GM19193 (cell line): ENCODE measurements around the gene PPP2R5B.

Experiments
- POLR2A ChIP-seq: IDR thresholded peaks from 4 replicates; pipeline ENCODE4 v1.6.1; 2011; ENCODE audit not compliant: insufficient read depth, insufficient read length; ENCODE audit errors: extremely low read depth

Gene PPP2R5B

DNA sequence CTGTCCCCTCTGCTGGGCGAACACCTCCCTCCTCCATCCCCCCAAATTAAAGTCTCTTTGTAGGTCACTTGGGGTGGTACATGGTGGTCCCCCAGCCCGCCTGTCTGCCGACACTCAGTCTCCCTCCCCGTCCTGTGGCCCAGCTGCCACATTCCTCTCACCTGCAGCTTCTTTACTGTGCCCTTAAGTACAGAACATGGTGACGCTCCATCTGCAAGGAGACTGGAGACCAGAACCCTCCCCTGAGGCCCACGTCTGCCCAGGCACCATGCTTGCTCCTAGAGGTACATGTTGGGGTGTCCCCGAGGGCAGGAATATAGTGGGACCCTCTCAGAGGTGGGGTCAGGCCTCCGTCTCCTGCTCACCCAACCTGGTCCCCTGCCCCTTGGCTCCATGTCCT, 40.5 kb upstream of the PPP2R5B start:
- no peak for TF ChIP-seq POLR2A

DNA sequence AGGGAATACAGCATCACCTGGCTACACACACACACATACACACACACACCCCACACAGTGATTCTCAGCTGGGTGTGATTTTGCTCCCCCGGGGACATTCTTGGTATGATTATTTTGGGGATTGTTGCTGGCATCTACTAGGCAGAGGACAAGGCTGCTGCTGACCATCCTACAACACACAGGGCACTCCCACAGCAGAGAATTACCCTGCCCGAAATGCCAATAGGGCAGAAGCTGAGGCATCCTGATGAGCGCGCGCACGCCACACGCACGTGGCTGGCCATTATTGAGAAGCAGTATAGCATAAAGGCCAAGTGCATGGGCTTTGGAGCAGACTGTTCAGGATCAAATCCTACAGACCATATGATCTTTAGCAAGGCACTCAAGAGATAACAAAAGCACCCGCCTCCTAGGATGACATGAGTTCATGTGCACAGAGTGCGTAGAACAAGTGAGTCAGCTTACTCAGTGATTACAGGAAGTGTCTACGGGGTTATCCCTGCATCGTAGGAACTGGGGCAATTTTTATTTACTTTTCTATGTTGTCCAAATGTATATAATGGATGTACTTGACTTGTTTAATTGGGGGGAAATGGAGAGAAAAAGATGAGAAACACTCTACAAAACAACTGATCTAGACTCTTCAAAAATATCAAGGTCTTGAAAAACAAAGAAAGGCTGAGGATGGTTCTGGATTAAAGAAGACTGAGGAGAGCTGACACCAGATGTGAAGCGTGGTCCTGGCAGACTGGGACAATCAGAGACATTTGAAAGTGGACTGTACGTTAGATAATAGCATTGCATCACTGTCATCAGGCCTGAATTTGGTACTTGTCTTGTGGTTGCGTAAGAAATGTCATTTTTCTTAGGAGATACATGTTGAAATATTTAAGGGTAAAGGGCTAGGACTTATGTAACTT, 38.9 kb upstream of the PPP2R5B start:
- TF ChIP-seq POLR2A = no peak

DNA sequence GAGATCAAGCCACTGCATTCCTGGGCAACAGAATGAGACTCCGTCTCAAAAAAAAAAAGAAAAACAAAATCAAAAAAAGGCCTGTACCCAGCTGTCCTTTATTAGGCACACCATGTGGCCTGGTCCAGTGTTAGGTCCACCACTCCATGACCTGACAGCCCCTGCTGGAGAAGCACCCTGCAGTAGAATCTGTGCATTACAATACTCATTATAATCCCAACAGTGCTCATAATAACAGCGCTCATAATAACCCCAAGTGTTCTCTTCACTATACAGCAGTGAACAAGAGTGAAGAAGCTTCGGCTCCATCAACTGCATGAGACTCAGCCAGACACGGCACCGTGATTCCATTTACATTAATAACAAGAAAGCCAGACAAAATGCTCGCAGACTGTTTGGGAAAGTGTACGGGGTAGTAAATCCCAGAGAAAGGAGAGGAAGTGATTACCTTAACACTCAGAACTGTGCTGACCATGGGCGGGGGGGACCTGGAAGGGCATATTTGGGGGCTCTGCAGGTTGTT, 37.2 kb upstream of the PPP2R5B start:
- no peak for TF ChIP-seq POLR2A

DNA sequence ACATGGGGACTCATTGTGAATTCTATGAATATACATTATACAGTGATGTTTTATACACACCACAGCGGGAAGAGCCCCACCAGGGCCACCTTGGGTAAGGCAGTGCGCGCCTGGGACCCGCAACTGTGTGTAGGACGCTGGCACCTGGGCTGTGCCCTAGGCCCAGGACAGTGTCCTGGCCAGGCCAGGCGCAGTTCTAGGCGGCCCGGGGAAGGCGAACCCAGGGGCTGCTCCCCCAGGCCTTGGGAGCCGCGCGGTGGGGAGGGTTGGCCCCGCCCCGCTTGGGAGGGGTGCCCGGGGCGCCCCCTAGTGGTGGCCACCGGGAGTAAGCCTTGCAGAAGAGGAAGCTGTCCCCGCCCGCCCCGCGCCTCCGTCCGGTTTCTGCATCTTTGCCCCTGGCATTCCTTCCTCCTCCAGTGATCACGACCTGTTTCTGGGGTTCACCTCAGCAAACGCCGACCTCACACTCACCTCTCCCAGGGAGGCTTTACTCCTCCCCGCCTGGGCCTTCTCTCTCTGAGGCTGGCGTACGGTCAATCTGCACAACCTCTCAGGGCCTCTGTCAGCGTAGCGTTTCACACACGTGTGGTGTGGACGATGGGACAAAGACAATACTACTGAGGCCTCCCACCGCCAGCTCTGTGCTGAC, 36.6 kb upstream of the PPP2R5B start:
- TF ChIP-seq POLR2A = peak; percentile 40

DNA sequence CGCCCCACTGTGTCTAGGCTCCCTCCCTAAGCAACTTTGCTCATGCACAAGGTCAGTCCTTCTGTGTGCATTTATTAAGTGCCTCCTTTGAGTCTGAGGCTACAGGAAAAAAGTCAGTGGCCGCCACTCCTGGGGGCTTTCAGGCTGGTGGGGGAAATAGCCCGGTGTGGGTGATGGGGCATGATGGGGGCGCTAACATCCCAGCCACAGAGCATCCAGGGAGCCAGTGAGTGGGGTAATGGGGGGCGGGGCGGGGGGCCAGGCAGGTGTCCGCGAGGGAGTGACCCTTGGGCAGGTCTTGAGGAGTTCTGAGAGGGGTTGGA, 36.1 kb upstream of the PPP2R5B start:
- TF ChIP-seq POLR2A = no peak

DNA sequence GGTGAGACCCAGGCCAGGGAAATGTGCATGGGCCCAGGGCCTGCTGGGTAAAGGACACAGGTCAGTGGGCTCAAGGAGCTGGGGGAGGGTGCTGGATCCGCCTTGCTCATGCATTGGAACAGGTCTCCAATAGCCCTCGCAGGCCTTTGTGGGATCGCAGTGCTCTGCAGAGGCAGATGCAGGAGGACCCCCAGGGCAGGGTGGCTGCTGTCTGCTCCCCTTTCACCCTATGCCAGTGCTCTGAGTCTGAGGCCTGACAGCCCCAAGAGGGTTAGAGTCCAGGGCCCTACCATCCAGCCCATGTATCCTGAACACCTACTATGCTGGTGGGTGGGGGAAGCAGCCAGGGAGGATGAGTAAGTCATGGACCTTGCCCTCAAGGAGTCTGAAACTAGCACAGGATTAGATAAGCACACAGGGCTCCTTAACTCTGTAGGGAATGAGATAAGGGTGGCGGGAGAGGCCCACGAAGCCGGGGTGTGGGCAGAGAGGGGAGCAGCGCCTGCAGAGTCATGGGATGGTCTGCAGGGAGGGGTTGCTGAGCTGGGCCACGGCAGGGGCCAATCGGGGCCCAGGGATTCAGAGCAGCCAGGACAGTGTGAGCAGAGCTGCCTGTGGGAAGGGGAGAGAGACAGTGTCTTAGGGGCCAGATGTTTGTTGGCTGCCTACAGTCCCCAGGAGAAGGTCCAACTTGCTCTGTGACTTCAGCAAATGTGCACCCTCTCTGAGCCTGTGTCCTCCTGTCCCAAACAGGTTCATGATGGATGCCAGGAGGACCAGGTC, 35.6 kb upstream of the PPP2R5B start:
- no peak for TF ChIP-seq POLR2A

DNA sequence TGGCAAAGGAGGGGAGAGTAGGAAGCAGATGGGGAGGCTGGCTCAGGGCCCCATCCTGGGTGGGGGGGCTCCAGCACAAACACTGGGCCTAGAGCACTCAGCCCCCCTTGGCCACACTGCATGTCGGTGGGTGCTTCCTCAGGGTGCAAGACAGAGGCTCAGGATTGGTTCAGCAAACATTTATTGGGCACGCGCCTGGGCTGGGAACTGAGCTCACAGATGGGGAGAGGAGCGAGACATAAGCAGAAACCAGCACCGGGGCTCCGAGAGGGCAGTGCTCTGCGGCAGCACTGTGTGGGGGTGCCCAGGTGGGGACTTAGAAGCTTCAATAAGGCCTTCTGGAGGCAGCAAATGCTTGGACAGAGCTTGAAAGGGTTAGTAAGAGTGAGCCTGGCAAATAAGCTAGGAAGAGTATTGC, 34.0 kb upstream of the PPP2R5B start:
- TF ChIP-seq POLR2A = no peak

DNA sequence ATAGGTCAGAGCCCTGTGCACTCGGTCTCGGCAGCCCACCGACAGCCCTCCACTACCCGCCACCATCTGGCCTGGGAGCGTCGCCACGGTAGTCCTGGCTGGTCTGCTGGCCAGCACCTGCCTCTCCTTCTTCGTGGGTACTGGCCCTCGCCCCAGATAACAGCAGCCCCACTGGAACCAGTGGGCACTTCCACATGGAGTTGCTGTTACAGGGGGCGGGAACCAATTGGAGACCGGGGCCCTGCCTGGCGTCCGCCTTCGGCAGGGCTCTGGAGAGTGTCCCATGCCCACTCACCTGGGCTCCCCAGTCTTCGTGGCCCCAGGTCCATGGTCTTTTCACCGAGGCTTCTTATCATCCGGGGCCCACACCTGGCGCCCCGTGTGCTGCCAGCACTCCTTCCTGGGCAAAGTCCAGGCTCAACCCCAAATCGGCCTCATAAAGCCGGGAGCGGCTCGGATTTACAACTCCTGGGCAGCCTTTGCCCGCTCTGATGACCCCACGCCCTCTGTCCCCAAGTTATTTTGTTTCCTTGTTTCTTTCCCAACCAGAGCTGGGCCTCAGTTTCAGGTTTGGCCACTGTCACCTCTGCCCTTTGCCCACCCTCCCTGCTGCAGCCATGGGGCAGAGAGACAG, 33.2 kb upstream of the PPP2R5B start:
- TF ChIP-seq POLR2A = no peak

DNA sequence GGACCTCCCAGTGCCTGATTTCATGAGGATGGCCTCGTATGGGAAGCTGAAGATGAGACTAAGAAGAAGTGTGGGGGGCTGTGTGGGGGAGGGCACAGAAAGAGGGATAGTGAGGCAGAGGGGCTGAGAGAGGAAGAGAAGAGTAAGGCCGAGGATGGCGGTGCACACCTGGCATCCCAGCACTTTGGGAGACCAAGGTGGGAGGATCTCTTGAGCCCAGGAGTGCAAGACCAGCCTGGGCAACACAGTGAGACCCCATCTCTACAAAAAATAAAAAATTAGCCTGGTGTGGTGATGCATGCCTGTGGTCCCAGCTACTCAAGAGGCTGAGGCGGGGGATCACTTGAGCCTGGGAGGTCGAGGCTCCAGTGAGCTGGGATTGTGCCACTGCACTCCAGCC, 32.6 kb upstream of the PPP2R5B start:
- no peak for TF ChIP-seq POLR2A

DNA sequence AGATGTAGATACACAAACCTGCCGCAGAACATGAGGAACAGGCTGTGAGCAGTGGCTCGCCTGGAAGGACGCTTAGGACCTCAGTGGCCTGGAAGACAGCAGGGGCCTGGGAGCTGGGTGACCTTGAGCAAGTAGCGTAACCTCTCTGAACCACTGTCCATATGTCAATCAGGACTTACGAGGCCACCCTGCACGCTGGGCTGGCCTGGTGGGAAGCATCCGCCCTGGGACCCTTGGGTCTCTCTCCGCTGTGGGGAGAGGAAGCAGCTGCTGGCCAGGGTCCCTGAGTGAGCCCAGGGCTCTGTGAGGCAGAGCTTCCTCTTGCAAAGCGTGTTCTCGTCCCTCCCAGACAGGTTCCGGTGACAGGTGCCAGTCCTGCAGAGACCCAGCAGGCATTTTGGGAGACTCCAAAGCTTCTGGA, 32.1 kb upstream of the PPP2R5B start:
- no peak for TF ChIP-seq POLR2A

DNA sequence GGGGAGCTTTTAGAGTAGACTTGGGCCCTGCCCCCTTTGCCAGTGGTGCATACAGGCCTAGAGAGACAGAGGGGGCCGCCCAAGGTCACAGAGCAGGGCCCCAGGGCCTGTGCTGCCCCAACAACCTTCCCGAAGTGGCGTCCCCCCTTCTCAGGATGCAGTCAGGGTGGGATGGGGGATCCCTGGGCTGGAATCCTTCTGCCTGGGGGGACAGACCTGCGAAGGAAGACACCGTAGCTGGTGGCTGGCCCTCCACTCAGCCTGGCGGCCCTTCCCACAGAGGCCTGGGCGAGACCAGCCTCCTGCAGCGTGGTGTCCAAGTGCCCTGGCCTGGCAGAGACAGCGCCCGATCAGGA, 31.7 kb upstream of the PPP2R5B start:
- TF ChIP-seq POLR2A = no peak

DNA sequence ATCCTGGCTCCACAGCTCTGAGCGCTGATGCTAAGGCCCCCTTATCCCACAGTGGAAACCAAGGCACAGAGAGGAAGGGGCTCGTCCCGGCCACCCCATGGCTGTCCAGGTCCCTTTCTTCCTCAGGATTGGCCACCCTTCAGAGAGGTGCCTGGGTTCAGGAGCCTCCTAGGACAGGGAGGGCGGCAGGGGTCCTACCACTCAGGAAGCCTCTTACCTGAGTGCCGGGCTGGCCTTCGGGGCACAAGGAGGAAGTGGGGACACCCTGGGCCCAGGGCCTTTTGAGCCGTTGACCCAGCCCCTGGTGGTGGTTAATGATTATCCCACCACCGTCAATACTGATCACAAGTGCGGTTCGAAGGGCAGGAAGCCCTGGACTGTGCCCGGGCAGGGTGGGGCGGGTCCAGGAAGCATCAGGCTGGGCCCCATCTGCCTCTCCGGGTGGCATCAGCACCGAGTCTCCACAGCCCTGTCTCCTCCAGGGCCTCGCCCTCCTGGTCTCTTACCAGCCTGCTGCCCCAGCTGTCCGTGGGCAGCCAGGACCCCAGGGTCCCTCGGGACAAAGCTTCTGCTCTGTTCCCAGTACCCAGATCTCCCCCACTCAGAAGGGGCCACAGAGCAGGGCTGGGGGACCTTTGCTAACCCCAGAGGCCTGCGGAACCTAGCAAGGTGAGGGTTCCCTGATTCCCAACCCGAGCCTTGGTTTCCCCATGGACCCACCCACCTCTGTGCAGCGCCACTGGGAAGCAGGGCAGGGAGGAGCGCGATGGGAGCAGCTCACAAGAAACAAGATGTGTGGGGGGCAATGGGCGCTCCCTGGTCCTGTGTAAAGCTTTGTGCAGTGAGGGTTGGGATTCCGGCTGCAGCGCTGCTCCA, 31.1 kb upstream of the PPP2R5B start:
- no peak for TF ChIP-seq POLR2A

DNA sequence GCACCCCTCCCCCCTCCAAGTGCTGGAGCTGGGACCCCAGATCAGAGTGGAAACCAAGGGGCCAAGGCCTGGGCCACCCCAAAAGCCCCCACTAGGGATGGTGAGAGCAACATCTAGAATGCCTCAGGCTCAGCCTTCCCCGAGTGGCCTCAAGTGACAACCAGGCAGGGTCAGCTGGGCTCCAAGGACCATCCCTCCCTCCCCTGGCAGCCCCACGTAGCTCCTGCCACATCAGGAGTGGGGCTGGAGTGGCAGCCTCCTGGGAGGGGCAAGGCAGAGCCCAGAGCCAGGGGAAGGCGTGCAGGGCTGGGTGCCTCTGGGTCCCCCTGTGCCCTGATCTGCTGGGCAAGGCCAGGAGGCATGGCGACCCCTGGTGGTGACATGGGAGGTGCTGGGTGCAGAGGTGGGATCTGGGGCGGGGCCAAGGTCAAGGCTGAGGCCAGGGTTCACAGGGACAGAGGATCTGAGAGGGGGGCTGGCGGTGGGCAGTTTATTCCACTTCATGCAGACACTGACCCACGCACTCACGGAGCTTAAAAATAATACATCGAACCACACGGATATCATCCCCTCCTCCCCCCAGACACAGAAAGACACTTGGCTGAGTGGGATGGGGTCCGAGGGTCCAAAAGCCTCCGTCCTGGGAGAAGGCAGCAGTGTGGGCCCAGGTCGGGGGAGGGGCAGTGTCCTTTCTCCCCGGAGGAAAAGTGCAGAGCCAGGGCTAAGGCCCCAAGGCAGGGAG, 30.2 kb upstream of the PPP2R5B start:
- TF ChIP-seq POLR2A = peak; percentile 25
